Mucosa of gallbladder (tissue), 1 donor: ENCODE results near the gene RTP2. TPM values are rescaled to one million over a fixed set of nuclear protein-coding genes. Genes with fewer than 3 reads are reported as not detected.

ENCODE experiments used
- DNase-seq: peaks from one replicate; pipeline ENCODE4 v3.0.0-alpha.2; 2020; ENCODE audit warnings: low spot score
- total RNA-seq: library from RNA; stranded (reverse); gene quantifications from one replicate; pipeline ENCODE4 v1.2.1, GENCODE V29; 2021
- donor health status: DM: no; HTN: no; CAD: no.

RTP2 gene
- total RNA-seq, 1 donor from 2014 or later: not detected

GRCh38 chr3:187738331-187739093, 36.2 kb upstream of the RTP2 start:
- peak; percentile 93 for DNase-seq

GRCh38 chr3:187738071-187738330, 35.6 kb upstream of the RTP2 start:
- no peak for DNase-seq

- DNase-seq: peak; percentile 56
Measured at GRCh38 chr3:187737368-187738070, 35.2 kb upstream of the RTP2 start.

- DNase-seq: no peak
Measured at GRCh38 chr3:187737006-187737367, 34.6 kb upstream of the RTP2 start.

GRCh38 chr3:187736418-187736871, 34.1 kb upstream of the RTP2 start:
- peak; percentile 26 for DNase-seq

GRCh38 chr3:187735837-187736236, 33.5 kb upstream of the RTP2 start:
- no peak for DNase-seq

GRCh38 chr3:187735383-187735782, 33.0 kb upstream of the RTP2 start:
- no peak for DNase-seq

GRCh38 chr3:187734841-187735240, 32.5 kb upstream of the RTP2 start:
- no peak for DNase-seq

- DNase-seq: no peak
Measured at GRCh38 chr3:187733371-187733770, 31.0 kb upstream of the RTP2 start.

GRCh38 chr3:187729598-187729997, 27.2 kb upstream of the RTP2 start:
- no peak for DNase-seq

GRCh38 chr3:187728940-187729583, 26.7 kb upstream of the RTP2 start:
- no peak for DNase-seq

- no peak for DNase-seq
Measured at GRCh38 chr3:187728248-187728647, 25.9 kb upstream of the RTP2 start.

GRCh38 chr3:187726564-187726963, 24.2 kb upstream of the RTP2 start:
- DNase-seq: no peak

- no peak for DNase-seq
Measured at GRCh38 chr3:187725653-187726370, 23.5 kb upstream of the RTP2 start.

GRCh38 chr3:187725224-187725623, 22.9 kb upstream of the RTP2 start:
- DNase-seq: no peak

GRCh38 chr3:187722206-187722612, 19.9 kb upstream of the RTP2 start:
- no peak for DNase-seq

GRCh38 chr3:187721055-187721454, 18.7 kb upstream of the RTP2 start:
- DNase-seq: no peak

- DNase-seq: no peak
Measured at GRCh38 chr3:187720337-187720670, 17.9 kb upstream of the RTP2 start.

GRCh38 chr3:187719628-187720336, 17.4 kb upstream of the RTP2 start:
- peak; percentile 58 for DNase-seq

- no peak for DNase-seq
Measured at GRCh38 chr3:187718802-187719201, 16.4 kb upstream of the RTP2 start.

- DNase-seq: no peak
Measured at GRCh38 chr3:187717572-187717971, 15.2 kb upstream of the RTP2 start.
